ENCODE data around the gene METTL22.

GRCh38 chr16:8572919-8573724 is 48.4 kb upstream of the METTL22 start:
- TF ChIP-seq CTCF (IDR thresholded peaks at IDR 0.05; ENCODE audit: borderline replicate concordance, extremely low read depth, low read length, poor library complexity, severe bottlenecking), result peak; percentile 66
- TF ChIP-seq EZH2 (IDR thresholded peaks at IDR 0.05; ENCODE audit: borderline replicate concordance, low read depth, low read length, severe bottlenecking), result no peak

All from DND-41 (cell line).